H9 (cell line): ENCODE measurements around the gene ZNF286A. TPM values are rescaled to one million over a fixed set of nuclear protein-coding genes. Genes with fewer than 3 reads are reported as not detected.

Experiments used
- DNase-seq: peaks from one replicate; pipeline ENCODE4 v3.0.0-alpha.2; 2017
- H2AFZ ChIP-seq: one replicate; pipeline ENCODE4 v1.6.1; 2013; ENCODE audit warnings: mild to moderate bottlenecking, low read length, control low read depth, moderate library complexity
- H2AK5ac ChIP-seq: 2 replicates; pipeline ENCODE4 v1.6.1; 2013; ENCODE audit warnings: low read length, control low read depth, mixed read lengths; ENCODE audit not compliant: insufficient read length
- H2BK120ac ChIP-seq: one replicate; pipeline ENCODE4 v1.6.1; 2013; ENCODE audit warnings: low read depth, mild to moderate bottlenecking, low read length, control low read depth, inconsistent platforms; ENCODE audit not compliant: poor library complexity, severe bottlenecking
- H2BK12ac ChIP-seq: 2 replicates; pipeline ENCODE4 v1.6.1; 2013; ENCODE audit warnings: low read length, control low read depth, mixed read lengths, low read depth; ENCODE audit not compliant: insufficient read length
- H2BK15ac ChIP-seq: 2 replicates; pipeline ENCODE4 v1.6.1; 2013; ENCODE audit warnings: low read depth, low read length, control low read depth
- H2BK20ac ChIP-seq: one replicate; pipeline ENCODE4 v1.6.1; 2013; ENCODE audit warnings: low read depth, mild to moderate bottlenecking, low read length, control low read depth, inconsistent platforms; ENCODE audit not compliant: poor library complexity, severe bottlenecking
- H2BK5ac ChIP-seq: 2 replicates; pipeline ENCODE4 v1.6.1; 2013; ENCODE audit warnings: low read length, control low read depth, mixed read lengths; ENCODE audit not compliant: insufficient read length
- H3K14ac ChIP-seq: 2 replicates; pipeline ENCODE4 v1.6.1; 2013; ENCODE audit warnings: low read length, control low read depth; ENCODE audit not compliant: insufficient read depth
- H3K18ac ChIP-seq: 2 replicates; pipeline ENCODE4 v1.6.1; 2013; ENCODE audit warnings: low read depth, mild to moderate bottlenecking, mixed read lengths, low read length, control low read depth; ENCODE audit not compliant: insufficient read length
- H3K23ac ChIP-seq: 2 replicates; pipeline ENCODE4 v1.6.1; 2013; ENCODE audit warnings: low read length, control low read depth, mixed read lengths, low read depth; ENCODE audit not compliant: insufficient read length
- H3K23me2 ChIP-seq: 2 replicates; pipeline ENCODE4 v1.6.1; 2013; ENCODE audit warnings: low read depth, mild to moderate bottlenecking, mixed read lengths, low read length, control low read depth; ENCODE audit not compliant: insufficient read length, poor library complexity, severe bottlenecking
- H3K27ac ChIP-seq: 2 replicates; pipeline ENCODE4 v1.5.1; 2013; ENCODE audit warnings: low read length, control low read depth, mixed read lengths, low read depth; ENCODE audit not compliant: insufficient read length
- H3K27me3 ChIP-seq: 2 replicates; pipeline ENCODE4 v1.6.1; 2013; ENCODE audit warnings: low read length, control low read depth, inconsistent platforms; ENCODE audit not compliant: insufficient read depth
- H3K4ac ChIP-seq: 2 replicates; pipeline ENCODE4 v1.6.1; 2013; ENCODE audit warnings: low read depth, mild to moderate bottlenecking, control low read depth, inconsistent platforms, low read length, moderate library complexity
- H3K4me1 ChIP-seq: 2 replicates; pipeline ENCODE4 v1.6.1; 2013; ENCODE audit warnings: low read length, control low read depth, inconsistent platforms; ENCODE audit not compliant: insufficient read depth
- H3K4me2 ChIP-seq: 2 replicates; pipeline ENCODE4 v1.6.1; 2013; ENCODE audit warnings: low read length, control low read depth, mixed read lengths; ENCODE audit not compliant: insufficient read length, insufficient read depth
- H3K56ac ChIP-seq: 2 replicates; pipeline ENCODE4 v1.6.1; 2013; ENCODE audit warnings: low read depth, mild to moderate bottlenecking, mixed read lengths, low read length, control low read depth; ENCODE audit not compliant: insufficient read length
- H3K79me1 ChIP-seq: 2 replicates; pipeline ENCODE4 v1.6.1; 2013; ENCODE audit warnings: low read depth, mild to moderate bottlenecking, moderate library complexity, low read length, control low read depth, inconsistent platforms; ENCODE audit not compliant: insufficient read depth, poor library complexity, severe bottlenecking
- H3K79me2 ChIP-seq: 2 replicates; pipeline ENCODE4 v1.6.1; 2013; ENCODE audit warnings: low read length, control low read depth, inconsistent platforms; ENCODE audit not compliant: insufficient read depth
- H3K9ac ChIP-seq: 2 replicates; pipeline ENCODE4 v1.6.1; 2013; ENCODE audit warnings: low read length, control low read depth, mixed read lengths; ENCODE audit not compliant: insufficient read length; ENCODE audit errors: extremely low read depth
- H3K9me3 ChIP-seq: one replicate; pipeline ENCODE4 v1.6.1; 2013; ENCODE audit warnings: low read depth, low read length, inconsistent platforms; ENCODE audit not compliant: control insufficient read depth
- H3T11ph ChIP-seq: one replicate; pipeline ENCODE4 v1.6.1; 2013; ENCODE audit warnings: mild to moderate bottlenecking, low read length, control low read depth, inconsistent platforms
- H4K20me1 ChIP-seq: one replicate; pipeline ENCODE4 v1.6.1; 2013; ENCODE audit not compliant: control insufficient read depth, insufficient read length, insufficient read depth
- H4K5ac ChIP-seq: 2 replicates; pipeline ENCODE4 v1.6.1; 2013; ENCODE audit warnings: low read depth, mild to moderate bottlenecking, mixed read lengths, low read length, control low read depth; ENCODE audit not compliant: insufficient read length
- H4K8ac ChIP-seq: replicated peaks from 2 replicates; pipeline ENCODE4 v1.6.1; 2013; ENCODE audit warnings: low read length, control low read depth, mixed read lengths, low read depth; ENCODE audit not compliant: insufficient read length
- H4K91ac ChIP-seq: 2 replicates; pipeline ENCODE4 v1.6.1; 2013; ENCODE audit warnings: low read depth, mild to moderate bottlenecking, moderate library complexity, mixed read lengths, low read length, control low read depth; ENCODE audit not compliant: insufficient read length
- H3K27ac Mint-ChIP-seq, 3 experiments: 2 replicates in 2 of 3; 3 replicates in 1 of 3; pipeline ENCODE4 v1.8.0; 2020 to 2021; ENCODE audit warnings: mixed read lengths in 3 of 3, mild to moderate bottlenecking in 1 of 3, moderate library complexity in 1 of 3
- H3K27me3 Mint-ChIP-seq: 2 replicates; pipeline ENCODE4 v1.8.0; 2021; ENCODE audit warnings: low read depth, mild to moderate bottlenecking, moderate library complexity, mixed read lengths
- H3K36me3 Mint-ChIP-seq, 3 experiments: 2 replicates in 2 of 3; 3 replicates in 1 of 3; pipeline ENCODE4 v1.8.0; 2020 to 2021; ENCODE audit warnings: low read depth in 3 of 3, mixed read lengths in 3 of 3; ENCODE audit not compliant: insufficient read depth in 1 of 3
- H3K4me1 Mint-ChIP-seq, 2 experiments: 2 replicates each; pipeline ENCODE4 v1.8.0; 2020; ENCODE audit warnings: mixed read lengths in 2 of 2
- H3K4me3 Mint-ChIP-seq, 2 experiments: 2 replicates in 1 of 2; 3 replicates in 1 of 2; pipeline ENCODE4 v1.8.0; 2020 to 2021; ENCODE audit warnings: mild to moderate bottlenecking in 2 of 2, mixed read lengths in 2 of 2, moderate library complexity in 1 of 2
- H3K9me3 Mint-ChIP-seq, 2 experiments: 2 replicates in 1 of 2; 3 replicates in 1 of 2; pipeline ENCODE4 v1.8.0; 2020; ENCODE audit warnings: mild to moderate bottlenecking in 2 of 2, mixed read lengths in 2 of 2, moderate library complexity in 1 of 2
- WGBS: extraction: QIAGEN DNeasy Blood & Tissue Kit; methylation state at CpG from one replicate; pipeline ENCODE4 v1.1.7; 2013; ENCODE audit warnings: missing lambda C conversion rate, low lambda C conversion rate, mixed read lengths; ENCODE audit not compliant: insufficient read length; ENCODE audit errors: extremely low coverage; 5-methylcytosine and 5-hydroxymethylcytosine counted together
- total RNA-seq: library from RNA; stranded (reverse); gene quantifications from 2 replicates; pipeline ENCODE4 v1.2.1, GENCODE V29; 2021
- TF ChIP-seq, protein P1 (sequence below): fragments of 200-600 bp; sonication (generic); conservative IDR thresholded peaks from 3 replicates; pipeline ENCODE4 v1.8.0; 2021; ENCODE audit warnings: antibody characterized with exemption, mild to moderate bottlenecking

Gene ZNF286A
- total RNA-seq, 1 experiment from 2014 or later, result 101 TPM

DNA sequence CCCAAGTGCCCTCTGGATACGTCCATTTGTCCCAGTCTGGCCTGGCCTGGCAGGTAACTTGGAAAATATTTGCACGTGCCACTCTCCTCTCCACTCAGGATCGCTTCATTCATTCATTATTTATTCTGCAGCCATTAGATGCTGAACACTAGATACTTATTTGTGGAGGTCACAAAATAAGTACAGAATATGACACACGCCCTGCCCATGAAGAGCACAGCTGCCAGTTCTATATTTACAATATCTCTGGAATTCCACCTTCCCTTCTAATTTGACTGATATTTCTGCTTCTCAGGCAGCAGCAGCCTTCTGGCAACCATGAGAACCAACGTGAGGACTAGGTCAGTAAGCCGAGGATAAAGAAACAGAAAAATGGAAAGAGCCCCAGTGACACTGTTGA, 36.4 kb upstream of the ZNF286A start:
- peaks cover 16 to 30% (median 26%) of the 10 kb centered on the region in 3 experiments; a peak in 6 of 7 replicates for H3K36me3 Mint-ChIP-seq
- Histone ChIP-seq H3K9me3 (no peaks in the 10 kb centered on the region), H4K91ac (no peak overlapping the region), H3T11ph (no peak overlapping the region), H3K27me3 (no peaks in the 10 kb centered on the region), H3K4me2 (no peak overlapping the region), H2BK120ac (no peak overlapping the region), H2AFZ (no peak overlapping the region), H4K5ac (no peak overlapping the region), H3K9ac (no peak overlapping the region), H3K79me2 (no peaks in the 10 kb centered on the region), H4K8ac (no peak overlapping the region), H2AK5ac (no peak overlapping the region), H2BK20ac (no peak overlapping the region), H3K23ac (no peak overlapping the region), H3K79me1 (no peaks in the 10 kb centered on the region), H3K27ac (no peak overlapping the region), H3K14ac (no peak overlapping the region), H4K20me1 (no peaks in the 10 kb centered on the region), H2BK12ac (no peak overlapping the region), H3K56ac (no peak overlapping the region), H2BK5ac (no peak overlapping the region), H2BK15ac (no peak overlapping the region), H3K18ac (no peak overlapping the region), H3K23me2 (no peaks in the 10 kb centered on the region), H3K4me1 (no peaks in the 10 kb centered on the region), H3K4ac (no peak overlapping the region)
- peaks cover 5 to 15% of the 10 kb centered on the region in 2 experiments for H3K4me1 Mint-ChIP-seq
- TF ChIP-seq, protein P1, sequence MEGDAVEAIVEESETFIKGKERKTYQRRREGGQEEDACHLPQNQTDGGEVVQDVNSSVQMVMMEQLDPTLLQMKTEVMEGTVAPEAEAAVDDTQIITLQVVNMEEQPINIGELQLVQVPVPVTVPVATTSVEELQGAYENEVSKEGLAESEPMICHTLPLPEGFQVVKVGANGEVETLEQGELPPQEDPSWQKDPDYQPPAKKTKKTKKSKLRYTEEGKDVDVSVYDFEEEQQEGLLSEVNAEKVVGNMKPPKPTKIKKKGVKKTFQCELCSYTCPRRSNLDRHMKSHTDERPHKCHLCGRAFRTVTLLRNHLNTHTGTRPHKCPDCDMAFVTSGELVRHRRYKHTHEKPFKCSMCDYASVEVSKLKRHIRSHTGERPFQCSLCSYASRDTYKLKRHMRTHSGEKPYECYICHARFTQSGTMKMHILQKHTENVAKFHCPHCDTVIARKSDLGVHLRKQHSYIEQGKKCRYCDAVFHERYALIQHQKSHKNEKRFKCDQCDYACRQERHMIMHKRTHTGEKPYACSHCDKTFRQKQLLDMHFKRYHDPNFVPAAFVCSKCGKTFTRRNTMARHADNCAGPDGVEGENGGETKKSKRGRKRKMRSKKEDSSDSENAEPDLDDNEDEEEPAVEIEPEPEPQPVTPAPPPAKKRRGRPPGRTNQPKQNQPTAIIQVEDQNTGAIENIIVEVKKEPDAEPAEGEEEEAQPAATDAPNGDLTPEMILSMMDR, result no peak
- H3K27ac Mint-ChIP-seq, result no peak overlapping the region
- no CpG with 5 or more reads among the region's 6 CpGs for WGBS
- H3K9me3 Mint-ChIP-seq, result no peaks in the 10 kb centered on the region
- no peak for DNase-seq
- no peaks in the 10 kb centered on the region for H3K27me3 Mint-ChIP-seq
- H3K4me3 Mint-ChIP-seq, result no peak overlapping the region; a peak in 1 of 5 replicates
